Cardiac muscle cell (in vitro differentiated cells and primary cell): ENCODE results near the gene RNF11. TPM values are rescaled to one million over a fixed set of nuclear protein-coding genes. Genes with fewer than 3 reads are reported as not detected.

Source experiments
- DNase-seq, 2 donors: peaks; one replicate each; pipeline versions ENCODE4 v3.0.0 to v3.0.0-alpha.2; 2010 to 2017; ENCODE audit warnings: low read depth in 1 of 2, low spot score in 1 of 2
- H3K27ac ChIP-seq: fragments of 200-600 bp; sonication (generic); 2 replicates; pipeline ENCODE4 v1.5.1; 2016
- H3K27me3 ChIP-seq: fragments of 200-600 bp; sonication (generic); 2 replicates; pipeline ENCODE4 v1.6.0; 2016; ENCODE audit warnings: control low read depth
- H3K36me3 ChIP-seq: fragments of 200-600 bp; sonication (generic); 2 replicates; pipeline ENCODE4 v1.5.1; 2016; ENCODE audit warnings: control low read depth
- H3K4me1 ChIP-seq: fragments of 200-600 bp; sonication (generic); 2 replicates; pipeline ENCODE4 v1.8.1; 2017; ENCODE audit warnings: low read depth, mild to moderate bottlenecking, mixed run types
- H3K4me3 ChIP-seq: fragments of 200-600 bp; sonication (generic); 2 replicates; pipeline ENCODE4 v1.5.1; 2016; ENCODE audit warnings: mild to moderate bottlenecking
- H3K9me3 ChIP-seq: fragments of 200-600 bp; sonication (generic); 2 replicates; pipeline ENCODE4 v1.5.1; 2017; ENCODE audit warnings: low read depth, mild to moderate bottlenecking, control low read depth
- CTCF ChIP-seq: IDR thresholded peaks from 2 replicates; pipeline ENCODE4 v1.5.1; 2012; ENCODE audit warnings: low read depth, mild to moderate bottlenecking, low read length
- polyA plus RNA-seq: library from polyadenylated mRNA; unstranded; fragments of >200 nt; fragmentation: Nextera tagmentation; extraction: Ambion mirVana; gene quantifications from 2 replicates; pipeline ENCODE4 v1.2.1, GENCODE V29; 2016
- total RNA-seq: library from RNA; depleted of rRNA; stranded (reverse); fragments of >200 nt; gene quantifications from 2 replicates; pipeline ENCODE4 v1.2.3, GENCODE V29; 2016

RNF11 gene
- total and polyA plus RNA-seq, 2 experiments from 2014 or later: 58.8 to 65.0 TPM

- Histone ChIP-seq H3K27ac (no peak overlapping the region), H3K27me3 (no peaks in the 10 kb centered on the region), H3K9me3 (no peaks in the 10 kb centered on the region), H3K4me3 (no peak overlapping the region), H3K36me3 (no peaks in the 10 kb centered on the region), H3K4me1 (peaks cover 10% of the 10 kb centered on the region)
- no peak for DNase-seq
- TF ChIP-seq CTCF: no peak
Measured at GRCh38 chr1:51287966-51288365, 51.9 kb downstream of the RNF11 start.

- no peak overlapping the region for H3K27ac ChIP-seq
- peaks cover 10% of the 10 kb centered on the region for H3K4me1 ChIP-seq
- H3K27me3 ChIP-seq: no peaks in the 10 kb centered on the region
- no peak for TF ChIP-seq CTCF
- DNase-seq: no peak
- no peak overlapping the region for H3K4me3 ChIP-seq
- H3K36me3 ChIP-seq: no peaks in the 10 kb centered on the region
- no peaks in the 10 kb centered on the region for H3K9me3 ChIP-seq
Measured at GRCh38 chr1:51288578-51288977, 52.5 kb downstream of the RNF11 start.

GRCh38 chr1:51289676-51290488 lies 53.8 kb downstream of the RNF11 start:
- TF ChIP-seq CTCF: no peak
- no peaks in the 10 kb centered on the region for H3K27me3 ChIP-seq
- no peaks in the 10 kb centered on the region for H3K36me3 ChIP-seq
- no peak overlapping the region for H3K27ac ChIP-seq
- no peak for DNase-seq
- H3K9me3 ChIP-seq: no peaks in the 10 kb centered on the region
- no peak overlapping the region for H3K4me3 ChIP-seq
- peaks cover 1% of the 10 kb centered on the region for H3K4me1 ChIP-seq

- DNase-seq: no peak
- Histone ChIP-seq H3K27me3 (no peaks in the 10 kb centered on the region), H3K36me3 (no peaks in the 10 kb centered on the region), H3K27ac (no peak overlapping the region), H3K9me3 (no peaks in the 10 kb centered on the region), H3K4me3 (no peak overlapping the region), H3K4me1 (no peaks in the 10 kb centered on the region)
- TF ChIP-seq CTCF: no peak
Measured at GRCh38 chr1:51290489-51290847, 54.4 kb downstream of the RNF11 start.

GRCh38 chr1:51293898-51294515 lies 57.9 kb downstream of the RNF11 start:
- Histone ChIP-seq H3K4me1 (no peaks in the 10 kb centered on the region), H3K9me3 (no peaks in the 10 kb centered on the region), H3K27me3 (no peaks in the 10 kb centered on the region), H3K36me3 (no peaks in the 10 kb centered on the region), H3K27ac (no peak overlapping the region), H3K4me3 (no peak overlapping the region)
- no peak for TF ChIP-seq CTCF
- DNase-seq: no peak
